GM12864 (cell line): ENCODE measurements around the gene WDR81.
"Not testable (repeated sequence)": the region's sequence is repeated elsewhere in the genome, so short reads cannot be mapped to it uniquely, and the experiment has no call there.

Experiments used
- DNase-seq: peaks from one replicate; pipeline ENCODE4 v3.0.0-alpha.2; 2011; ENCODE audit warnings: low read depth
- H3K4me3 ChIP-seq: 2 replicates; pipeline ENCODE4 v1.5.1; 2011; ENCODE audit warnings: mild to moderate bottlenecking, low read depth, low read length, control low read depth
- CTCF ChIP-seq: IDR thresholded peaks from 2 replicates; pipeline ENCODE4 v1.5.1; 2011; ENCODE audit warnings: low read depth, mild to moderate bottlenecking, moderate library complexity, low read length, control low read depth, inconsistent platforms; ENCODE audit errors: missing control alignments

The WDR81 gene

DNA sequence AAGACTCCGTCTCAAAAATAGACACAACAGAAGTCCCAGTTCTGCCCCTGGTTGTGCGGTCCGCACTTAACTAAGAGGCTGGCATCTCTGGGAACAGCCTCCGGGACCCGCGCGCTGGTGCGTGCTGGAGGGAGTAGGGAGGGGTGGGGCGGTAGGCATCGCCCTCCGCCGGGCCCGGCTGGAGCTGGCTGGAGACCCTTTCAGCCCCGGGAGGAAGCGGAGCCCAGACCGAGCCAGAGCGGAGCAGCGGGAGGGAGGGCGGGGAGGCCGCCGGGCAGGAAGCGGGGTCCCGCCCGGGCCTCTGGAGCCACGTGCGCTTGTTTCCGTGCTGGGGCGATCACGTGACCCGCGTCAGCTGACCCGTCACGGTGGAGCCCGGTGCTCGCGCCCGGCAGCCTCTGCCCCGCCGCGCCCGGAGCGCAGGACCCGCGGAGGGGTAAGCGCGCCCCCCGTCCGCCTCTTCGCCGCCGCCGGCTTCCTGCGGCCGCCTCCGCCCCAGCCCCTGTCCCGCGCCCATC lies at the start of gene WDR81:
WDR81 (plus strand) TSS at position 354 of the 518 bp plus-strand sequence. CDS start 256 bp downstream, outside the sequence.
- peak within 1 kb of the TSS; percentile 72 for H3K4me3 ChIP-seq
- peak; percentile 59 for DNase-seq
- no peak for TF ChIP-seq CTCF

- no peak for DNase-seq
- no peak overlapping the region for H3K4me3 ChIP-seq
- TF ChIP-seq CTCF = no peak
Observed at GRCh38 chr17:1676401-1676800, 48.1 kb upstream of the WDR81 start.

DNA sequence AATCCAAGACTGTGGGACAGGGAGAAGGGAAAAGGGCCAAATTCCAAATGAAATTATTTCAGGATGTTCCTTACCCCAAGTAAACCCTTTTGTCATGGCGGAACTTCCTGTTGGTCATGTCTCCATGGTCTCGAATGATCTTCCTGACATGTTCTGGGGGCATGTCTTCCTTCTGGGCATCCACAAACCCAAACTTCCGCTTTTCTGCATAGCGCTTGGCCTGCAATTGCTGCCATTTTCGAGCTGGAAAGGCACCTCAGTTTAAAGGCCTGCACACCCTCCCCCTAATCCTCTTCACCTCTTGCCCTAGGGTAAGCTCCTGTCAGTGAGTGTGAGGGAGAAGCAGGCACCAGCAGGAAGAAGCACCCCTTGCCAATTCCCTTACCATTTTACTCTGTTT lies 41.0 kb upstream of the WDR81 start:
- DNase-seq = no peak
- TF ChIP-seq CTCF = no peak
- H3K4me3 ChIP-seq = peak overlapping the region; percentile 97

GRCh38 chr17:1684378-1685189 lies 39.9 kb upstream of the WDR81 start, which contains the start of gene PRPF8:
TSS of gene PRPF8 (minus strand) at chr17:1684867. CDS start at chr17:1684571, 296 bp downstream.
- TF ChIP-seq CTCF = no peak
- H3K4me3 ChIP-seq = peak within 1 kb of the TSS; percentile 97
- DNase-seq = peak; percentile 94

- DNase-seq = no peak
- TF ChIP-seq CTCF = no peak
- no peak overlapping the region for H3K4me3 ChIP-seq
Observed at GRCh38 chr17:1686086-1686485, 38.4 kb upstream of the WDR81 start.

DNA sequence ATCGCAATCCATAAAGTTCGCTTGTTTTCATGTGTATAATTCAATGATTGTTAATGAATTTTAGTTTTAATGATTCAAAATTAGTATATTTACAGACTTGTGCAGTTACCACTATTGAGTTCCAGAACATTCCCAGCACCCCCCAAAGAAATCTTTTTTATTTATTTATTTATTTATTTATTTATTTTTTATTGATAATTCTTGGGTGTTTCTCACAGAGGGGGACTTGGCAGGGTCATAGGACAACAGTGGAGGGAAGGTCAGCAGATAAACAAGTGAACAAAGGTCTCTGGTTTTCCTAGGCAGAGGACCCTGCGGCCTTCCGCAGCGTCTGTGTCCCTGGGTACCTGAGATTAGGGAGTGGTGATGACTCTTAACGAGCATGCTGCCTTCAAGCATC lies 36.1 kb upstream of the WDR81 start:
- H3K4me3 ChIP-seq, DNase-seq: not testable (repeated sequence)

DNA sequence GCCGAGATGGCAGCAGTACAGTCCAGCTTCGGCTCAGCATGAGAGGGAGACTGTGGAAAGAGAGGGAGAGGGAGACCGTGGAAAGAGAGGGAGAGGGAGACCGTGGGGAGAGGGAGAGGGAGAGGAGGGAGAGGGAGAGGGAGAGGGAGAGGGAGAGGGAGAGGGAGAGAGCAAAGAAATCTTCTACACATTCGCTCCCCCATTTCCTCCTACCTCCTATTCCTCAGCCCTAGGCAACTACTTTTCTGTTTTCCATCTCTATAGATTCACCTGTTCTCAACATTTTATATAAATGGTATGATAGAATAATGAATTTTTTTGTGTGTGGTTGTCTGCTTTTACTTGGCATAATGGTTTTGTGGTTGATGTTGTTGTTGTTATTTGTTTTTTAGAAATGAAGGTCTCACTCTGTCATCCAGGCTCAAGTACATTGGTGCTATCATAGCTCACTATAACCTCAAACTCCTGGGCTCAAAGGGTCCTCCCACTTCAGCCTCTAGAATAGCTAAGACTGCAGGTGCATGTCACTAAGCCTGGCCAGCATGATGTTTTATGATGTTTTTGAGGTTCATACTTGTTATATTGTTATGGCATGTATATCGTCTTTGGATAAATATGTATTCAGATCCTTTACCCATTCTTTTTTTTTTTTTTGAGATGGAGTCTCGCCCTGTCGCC lies 33.8 kb upstream of the WDR81 start:
- H3K4me3 ChIP-seq = no peak overlapping the region
- TF ChIP-seq CTCF = no peak
- no peak for DNase-seq
